Posterior cingulate gyrus (tissue), 11 donors: Measurements from ENCODE around the gene DHX58.

Source experiments
- DNase-seq, 10 donors: peaks; one replicate each; pipeline versions ENCODE4 v3.0.0 to v3.0.0-alpha.2; 2020 to 2021; ENCODE audit warnings: mixed read lengths in 3 of 10
- intact Hi-C: fragments of 100-400 bp; cut with DNase I; formaldehyde crosslinking; loops from one replicate; pipeline ENCODE4 v1.15.1; 2023

The DHX58 gene

GRCh38 chr17:42061646-42062487, 50.6 kb downstream of the DHX58 start:
- DNase-seq: no peak
- intact Hi-C loops: no loop called here

- intact Hi-C loops: no loop called here
- DNase-seq: no peak
Observed at GRCh38 chr17:42060231-42060630, 52.3 kb downstream of the DHX58 start.

- intact Hi-C loops: no loop called here
- no peak for DNase-seq
Observed at GRCh38 chr17:42059815-42060214, 52.7 kb downstream of the DHX58 start.

- intact Hi-C loops: no loop called here
- DNase-seq: no peak
Observed at GRCh38 chr17:42058063-42058462, 54.5 kb downstream of the DHX58 start.

GRCh38 chr17:42056635-42057034, 55.9 kb downstream of the DHX58 start:
- DNase-seq: no peak
- intact Hi-C loops: no loop called here

- intact Hi-C loops: no loop called here
Observed at GRCh38 chr17:42055496-42055895, 57.0 kb downstream of the DHX58 start.

GRCh38 chr17:42055027-42055426, 57.5 kb downstream of the DHX58 start:
- intact Hi-C loops: no loop called here
- DNase-seq: no peak

More at GRCh38 chr17:42055496-42055895, 57.0 kb downstream of the DHX58 start:
- DNase-seq: no peak

- intact Hi-C loops: no loop called here
- no peak for DNase-seq
Observed at GRCh38 chr17:42053731-42054500, 58.6 kb downstream of the DHX58 start.

GRCh38 chr17:42052346-42052877, 60.1 kb downstream of the DHX58 start:
- DNase-seq: no peak
- intact Hi-C loops: no loop called here

- DNase-seq: no peak
- intact Hi-C loops: no loop called here
Observed at GRCh38 chr17:42051645-42052044, 60.9 kb downstream of the DHX58 start.
